K562 (cell line): ENCODE data around the gene ITGA1. TPM values are rescaled to one million over a fixed set of nuclear protein-coding genes. Genes with fewer than 3 reads are reported as not detected.
A peak's percentile ranks its signal among the peaks of the same experiment; 100 is the strongest.

Source experiments
- ATAC-seq: fragments of 200-7000 bp; cut with Tn5 transposase; 3 replicates; pipeline ENCODE4 v1.9.1; 2020; ENCODE audit warnings: moderate library complexity
- BruUV-seq: library from RNA; stranded (reverse); fragments of 400-500 nt; replicated peaks from 2 replicates; lab custom pipeline; 2021; lab: Mats Ljungman, UMichigan
- CTCF ChIA-PET: fragments of 300-600 bp; formaldehyde crosslinking; extraction: SDS; loops from one replicate; lab custom pipeline; 2021; ENCODE audit warnings: low intra/inter-chr PET ratio; lab: Yijun Ruan, JAX
- POLR2A ChIA-PET: fragments of 300-600, 350-650 bp; sonication (Branson Sonifier 250); formaldehyde crosslinking; extraction: SDS; loops from one replicate; lab custom pipeline; 2021; ENCODE audit warnings: antibody characterized with exemption, inconsistent platforms; lab: Yijun Ruan, JAX
- DNase-seq, 4 experiments: peaks; one replicate each; pipeline versions ENCODE4 v3.0.0 to v3.0.0-alpha.2; 2011 to 2018; ENCODE audit warnings: low spot score in 3 of 4, mixed read lengths in 3 of 4; ENCODE audit errors: extremely low read depth in 1 of 4
- FAIRE-seq: peaks from 2 replicates; lab custom pipeline; 2011; peaks lifted over from hg19 to GRCh38; lab: Jason Lieb, UNC
- H2AFZ ChIP-seq: 2 replicates; pipeline ENCODE4 v1.6.0; 2011; ENCODE audit warnings: low read depth, low read length, control low read depth, inconsistent platforms
- H3K27ac ChIP-seq: fragments of 200-600 bp; 3 replicates; pipeline ENCODE4 v1.8.0; 2011; ENCODE audit warnings: low read depth, mild to moderate bottlenecking, control low read depth, inconsistent platforms, low read length, moderate library complexity, mixed read lengths; ENCODE audit errors: extremely low read depth
- H3K27me3 ChIP-seq, 2 experiments: fragments of 300-600 bp in 1 of 2; 2 replicates in 1 of 2; 3 replicates in 1 of 2; pipeline versions ENCODE4 v1.6.0 to v1.8.0; 2011; ENCODE audit warnings: inconsistent platforms in 2 of 2, low read length in 2 of 2, mild to moderate bottlenecking in 1 of 2, mixed read lengths in 1 of 2, moderate library complexity in 1 of 2; ENCODE audit not compliant: control insufficient read depth in 2 of 2, insufficient read depth in 2 of 2
- H3K36me3 ChIP-seq: fragments of 300-600 bp; 3 replicates; pipeline ENCODE4 v1.8.0; 2011; ENCODE audit warnings: mild to moderate bottlenecking, low read length, inconsistent platforms; ENCODE audit not compliant: control insufficient read depth, insufficient read depth
- H3K4me1 ChIP-seq, 2 experiments: fragments of 200-600 bp in 1 of 2; replicated peaks in 1 of 2; 2 replicates in 1 of 2; 3 replicates in 1 of 2; pipeline versions ENCODE4 v1.5.1 to v1.8.0; 2011; ENCODE audit warnings: inconsistent platforms in 2 of 2, low read length in 2 of 2, mild to moderate bottlenecking in 1 of 2, mixed read lengths in 1 of 2, moderate library complexity in 1 of 2; ENCODE audit not compliant: control insufficient read depth in 2 of 2, insufficient read depth in 2 of 2
- H3K4me2 ChIP-seq: 2 replicates; pipeline ENCODE4 v1.6.1; 2011; ENCODE audit warnings: low read length, control low read depth, inconsistent platforms, mixed read lengths; ENCODE audit not compliant: insufficient read depth
- H3K4me3 ChIP-seq: fragments of 200-600 bp; sonication (generic), shearing (Covaris generic); 2 replicates; pipeline ENCODE4 v1.5.1; 2016; ENCODE audit warnings: control low read depth, inconsistent platforms
- H3K79me2 ChIP-seq: fragments of 200-600 bp; 3 replicates; pipeline ENCODE4 v1.8.0; 2011; ENCODE audit warnings: low read length, inconsistent platforms; ENCODE audit not compliant: control insufficient read depth, insufficient read depth
- H3K9ac ChIP-seq, 2 experiments: 2 replicates each; pipeline versions ENCODE4 v1.6.0 to v1.6.1; 2011; ENCODE audit warnings: low read depth in 2 of 2, low read length in 2 of 2, control low read depth in 1 of 2, inconsistent platforms in 1 of 2, mild to moderate bottlenecking in 1 of 2, mixed read lengths in 1 of 2; ENCODE audit not compliant: insufficient read depth in 1 of 2
- H3K9me1 ChIP-seq: one replicate; pipeline ENCODE4 v1.6.0; 2011; ENCODE audit warnings: inconsistent platforms, mild to moderate bottlenecking, low read length, moderate library complexity; ENCODE audit not compliant: control insufficient read depth, insufficient read depth
- H3K9me3 ChIP-seq: replicated peaks from 2 replicates; pipeline ENCODE4 v1.5.1; 2011; ENCODE audit warnings: low read depth, low read length, inconsistent platforms; ENCODE audit not compliant: control insufficient read depth, insufficient read depth
- H4K20me1 ChIP-seq: replicated peaks from 2 replicates; pipeline ENCODE4 v1.6.1; 2011; ENCODE audit warnings: low read length, inconsistent platforms, mixed read lengths; ENCODE audit not compliant: control insufficient read depth, insufficient read depth
- BRCA1 ChIP-seq, 2 experiments: fragments of 450-650 bp in 1 of 2; sonication (generic) in 1 of 2; formaldehyde crosslinking in 1 of 2; IDR thresholded peaks; 2 replicates each; pipeline versions ENCODE4 v1.5.0 to v1.6.1; 2017 to 2020; ENCODE audit warnings: mild to moderate bottlenecking in 1 of 2, missing genetic modification reagents in 1 of 2
- JUN ChIP-seq, 2 experiments: sonication (generic) in 1 of 2; formaldehyde crosslinking in 1 of 2; IDR thresholded peaks; 2 replicates each; pipeline versions ENCODE4 v1.6.1 to v1.8.0; 2012 to 2022; ENCODE audit warnings: borderline replicate concordance in 2 of 2, mild to moderate bottlenecking in 2 of 2, improper control_type of control experiment in 1 of 2, low read depth in 1 of 2, low read length in 1 of 2, missing genetic modification reagents in 1 of 2
- MAFG ChIP-seq: fragments of 450-650 bp; conservative IDR thresholded peaks from 2 replicates; pipeline ENCODE4 v1.6.1; 2016; ENCODE audit warnings: missing genetic modification characterization, missing compliant biosample characterization
- NFE2 ChIP-seq: IDR thresholded peaks from 2 replicates; pipeline ENCODE4 v1.6.1; 2014; ENCODE audit warnings: antibody characterized with exemption, low read depth
- RAD21 ChIP-seq, 2 experiments: fragments of 250-450 bp in 1 of 2; fragments of 450-650 bp in 1 of 2; sonication (Bioruptor Pico) in 1 of 2; formaldehyde crosslinking in 1 of 2; IDR thresholded peaks in 1 of 2; conservative IDR thresholded peaks in 1 of 2; 2 replicates each; pipeline versions ENCODE4 v1.4.0 to v1.8.0; 2020 to 2022; ENCODE audit warnings: mild to moderate bottlenecking in 2 of 2, moderate library complexity in 1 of 2
- RBM25 ChIP-seq: fragments of 200-400 bp; formaldehyde crosslinking; IDR thresholded peaks from 2 replicates; pipeline ENCODE4 v1.6.1; 2018; ENCODE audit warnings: low read length, low read depth, moderate library complexity; ENCODE audit not compliant: severe bottlenecking
- ZNF316 ChIP-seq: fragments of 450-650 bp; IDR thresholded peaks from 2 replicates; pipeline ENCODE4 v1.6.1; 2016
- WGBS: fragments of 100-300 bp; shearing (Covaris generic); methylation state at CpG from one replicate; pipeline ENCODE4 v1.1.6; 2016; ENCODE audit warnings: low coverage, mixed read lengths; ENCODE audit not compliant: insufficient coverage; ENCODE audit errors: missing lambda C conversion rate; 5-methylcytosine and 5-hydroxymethylcytosine counted together
- in situ Hi-C: fragments of 300-500 bp; cut with MboI; formaldehyde crosslinking; loops from 4 replicates; pipeline ENCODE4 v1.15.0; 2018; ENCODE audit warnings: inconsistent platforms, mixed read lengths
- intact Hi-C: fragments of 100-400 bp; cut with micrococcal nuclease; formaldehyde crosslinking; loops from 2 replicates; pipeline ENCODE4 v1.14.2; 2022
- polyA plus RNA-seq, 8 experiments: library from polyadenylated mRNA; depleted of rRNA in 4 of 8; stranded (reverse) in 5 of 8; unstranded in 3 of 8; fragments of >200 nt; fragmentation: Nextera tagmentation in 2 of 8; fragmentation: Illumina TruSeq in 1 of 8; extraction: Ambion mirVana in 2 of 8; extraction: Trizol in 1 of 8; gene quantifications; 2 replicates each; pipeline versions ENCODE4 v1.2.1 to v1.2.3, GENCODE V29; 2011 to 2014; ENCODE audit warnings: inconsistent platforms in 1 of 8, missing spikeins in 1 of 8
- total RNA-seq, 7 experiments: library from RNA; depleted of rRNA in 6 of 7; stranded (reverse); fragments of >200 nt in 6 of 7; fragmentation: Illumina TruSeq in 2 of 7; extraction: Trizol in 2 of 7; gene quantifications; 2 replicates each; pipeline versions ENCODE4 v1.2.1 to v1.2.3, GENCODE V29; 2011 to 2021; ENCODE audit warnings: low replicate concordance in 1 of 7
- TF ChIP-seq, protein P1 (sequence below): fragments of 250-450 bp; sonication (Bioruptor Pico); IDR thresholded peaks from 2 replicates; pipeline ENCODE4 v1.8.0; 2021; ENCODE audit warnings: moderate library complexity, mild to moderate bottlenecking, inconsistent platforms
- TF ChIP-seq, protein P2 (sequence below): fragments of 450-650 bp; IDR thresholded peaks from 2 replicates; pipeline ENCODE4 v1.6.1; 2014; ENCODE audit warnings: low read depth, mild to moderate bottlenecking, moderate library complexity, borderline replicate concordance

The ITGA1 gene
- total and polyA plus RNA-seq, 9 of the 15 experiments (the other 6 are each of a cell fraction or from before 2014, with no cell fraction given): 0.04 to 0.22 TPM; not detected in 7

DNA sequence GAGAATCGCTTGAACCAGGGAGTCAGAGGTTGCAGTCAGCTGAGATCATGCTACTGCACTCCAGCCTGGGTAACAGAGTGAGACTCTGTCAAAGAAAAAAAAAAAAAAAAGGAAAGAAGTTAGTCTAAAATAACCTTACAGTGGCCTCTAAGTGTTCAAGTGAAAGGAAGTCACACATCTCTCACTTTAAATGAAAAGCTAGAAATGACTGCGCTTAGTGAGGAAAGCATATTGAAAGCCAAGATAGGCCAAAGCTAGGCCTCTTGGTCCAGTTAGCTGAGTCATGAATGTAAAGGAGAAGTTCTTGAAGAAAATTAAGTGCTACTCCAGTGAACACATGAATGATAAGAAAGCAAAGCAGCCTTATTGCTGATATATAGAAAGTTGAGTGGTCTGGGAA lies 38.1 kb downstream of the ITGA1 start:
- Histone ChIP-seq H3K4me1 (no peaks in the 10 kb centered on the region), H3K4me3 (no peak overlapping the region), H3K79me2 (no peaks in the 10 kb centered on the region), H3K27me3 (no peaks in the 10 kb centered on the region; a peak in 1 of 5 replicates), H3K4me2 (no peak overlapping the region), H2AFZ (no peak overlapping the region), H3K36me3 (no peaks in the 10 kb centered on the region), H3K9ac (no peak overlapping the region), H3K27ac (no peak overlapping the region), H3K9me1 (no peaks in the 10 kb centered on the region), H3K9me3 (no peaks in the 10 kb centered on the region), H4K20me1 (no peaks in the 10 kb centered on the region)
- FAIRE-seq (no peak), ATAC-seq (no peak), DNase-seq (no peak)
- ChIA-PET POLR2A (interaction anchor here (1.1 kb wide), 1 partner anchor 10 kb away, joined by 3 read pairs; no protein-coding TSS in a partner anchor), CTCF (no interaction called here)
- intact Hi-C loops (no loop called here), in situ Hi-C loops (no loop called here)
- TF ChIP-seq NFE2 (peak; percentile 65), ZNF316 (peak; percentile 18; the same call in 1 of the 2 replicates), BRCA1 (IDR thresholded peaks at IDR 0.05) (no peak), BRCA1 (CRISPR knock-in tag; IDR thresholded peaks at IDR 0.05) (no peak), MAFG (tag) (peak; percentile 50)
- TF ChIP-seq, protein P1, sequence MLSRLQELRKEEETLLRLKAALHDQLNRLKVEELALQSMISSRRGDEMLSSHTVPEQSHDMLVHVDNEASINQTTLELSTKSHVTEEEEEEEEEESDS: no peak
- 10% methylated on average over 2 of the region's 2 CpGs for WGBS
- no TSS peak for BruUV-seq

DNA sequence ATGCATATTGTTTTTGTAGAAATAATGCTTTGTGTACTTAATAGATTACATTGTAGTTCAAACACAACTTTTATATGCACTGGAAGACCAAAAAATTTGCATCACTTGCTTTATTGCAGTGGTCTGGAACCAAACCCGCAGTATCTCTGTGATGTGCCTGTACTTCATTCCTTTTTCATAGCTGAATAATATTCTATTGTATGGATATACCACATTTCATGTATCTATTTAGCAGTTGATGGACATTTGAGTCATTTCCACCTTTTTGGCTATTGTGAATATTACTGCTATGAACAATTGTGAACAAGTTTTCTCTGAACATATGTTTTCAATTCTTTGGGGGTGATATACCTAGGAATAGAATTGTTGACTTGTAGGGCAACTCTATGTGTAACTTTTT lies 40.1 kb downstream of the ITGA1 start:
- Histone ChIP-seq H3K27me3 (no peaks in the 10 kb centered on the region; a peak in 1 of 5 replicates), H4K20me1 (no peaks in the 10 kb centered on the region), H3K4me1 (no peaks in the 10 kb centered on the region), H3K27ac (no peak overlapping the region), H3K36me3 (no peaks in the 10 kb centered on the region), H3K9me3 (no peaks in the 10 kb centered on the region), H3K9me1 (no peaks in the 10 kb centered on the region), H3K79me2 (no peaks in the 10 kb centered on the region), H2AFZ (no peak overlapping the region), H3K4me3 (no peak overlapping the region), H3K9ac (no peak overlapping the region), H3K4me2 (no peak overlapping the region)
- BruUV-seq: no TSS peak
- in situ Hi-C loops: no loop called here
- 0% methylated on average over 1 of the region's 1 CpG for WGBS
- TF ChIP-seq JUN (IDR thresholded peaks at IDR 0.05; ENCODE audit: borderline replicate concordance, low read depth, low read length): no peak
- no peak for TF ChIP-seq JUN (CRISPR knock-in tag; IDR thresholded peaks at IDR 0.05; ENCODE audit: borderline replicate concordance)
- peak; percentile 3 for TF ChIP-seq RBM25
- no peak for TF ChIP-seq RAD21 (CRISPR knock-in tag; conservative IDR thresholded peaks at IDR 0.05 in 1 of 2, IDR thresholded peaks at IDR 0.05 in 1 of 2)
- TF ChIP-seq, protein P2, sequence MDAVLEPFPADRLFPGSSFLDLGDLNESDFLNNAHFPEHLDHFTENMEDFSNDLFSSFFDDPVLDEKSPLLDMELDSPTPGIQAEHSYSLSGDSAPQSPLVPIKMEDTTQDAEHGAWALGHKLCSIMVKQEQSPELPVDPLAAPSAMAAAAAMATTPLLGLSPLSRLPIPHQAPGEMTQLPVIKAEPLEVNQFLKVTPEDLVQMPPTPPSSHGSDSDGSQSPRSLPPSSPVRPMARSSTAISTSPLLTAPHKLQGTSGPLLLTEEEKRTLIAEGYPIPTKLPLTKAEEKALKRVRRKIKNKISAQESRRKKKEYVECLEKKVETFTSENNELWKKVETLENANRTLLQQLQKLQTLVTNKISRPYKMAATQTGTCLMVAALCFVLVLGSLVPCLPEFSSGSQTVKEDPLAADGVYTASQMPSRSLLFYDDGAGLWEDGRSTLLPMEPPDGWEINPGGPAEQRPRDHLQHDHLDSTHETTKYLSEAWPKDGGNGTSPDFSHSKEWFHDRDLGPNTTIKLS: no peak
- POLR2A ChIA-PET: no interaction called here
- ATAC-seq (no peak), FAIRE-seq (no peak), DNase-seq (no peak)
- intact Hi-C loops: no loop called here
- CTCF ChIA-PET: no interaction called here
